Measurements from ENCODE around the gene PPP1R36.
A peak's percentile ranks its signal among the peaks of the same experiment; 100 is the strongest.
"Not testable (repeated sequence)": the region's sequence is repeated elsewhere in the genome, so short reads cannot be mapped to it uniquely, and the experiment has no call there.

PPP1R36 gene

GRCh38 chr14:64614805-64615391 lies 65.1 kb downstream of the PPP1R36 start:
- no peak for DNase-seq

- DNase-seq, result not testable (repeated sequence)
These were observed 68.2 kb downstream of the PPP1R36 start for GRCh38 chr14:64617872-64618408.

GRCh38 chr14:64620910-64621309 lies 71.1 kb downstream of the PPP1R36 start:
- DNase-seq, result no peak

- no peak for DNase-seq
These were observed 73.9 kb downstream of the PPP1R36 start for GRCh38 chr14:64623554-64624165.

GRCh38 chr14:64625386-64626232 lies 75.8 kb downstream of the PPP1R36 start:
- no peak for DNase-seq

GRCh38 chr14:64628940-64629408 lies 79.2 kb downstream of the PPP1R36 start:
- no peak for DNase-seq

GRCh38 chr14:64630778-64631177 lies 81.0 kb downstream of the PPP1R36 start:
- DNase-seq, result no peak

- DNase-seq, result not testable (repeated sequence)
These were observed 81.5 kb downstream of the PPP1R36 start for GRCh38 chr14:64631222-64631621.

- DNase-seq, result no peak
These were observed 82.3 kb downstream of the PPP1R36 start for GRCh38 chr14:64632056-64632455.

- no peak for DNase-seq
These were observed 84.8 kb downstream of the PPP1R36 start for GRCh38 chr14:64634558-64634957.

- peak; percentile 44 for DNase-seq
These were observed 86.6 kb downstream of the PPP1R36 start for GRCh38 chr14:64636208-64636979.

- DNase-seq, result no peak
These were observed 87.2 kb downstream of the PPP1R36 start for GRCh38 chr14:64636980-64637429.

- DNase-seq, result no peak
These were observed 88.1 kb downstream of the PPP1R36 start for GRCh38 chr14:64637735-64638473.

GRCh38 chr14:64638625-64639024 lies 88.9 kb downstream of the PPP1R36 start:
- DNase-seq, result no peak

Measured in effector CD8-positive, alpha-beta T cell (primary cell).